DND-41 (cell line): Measurements from ENCODE around the gene VIT.

Experiments used
- ATAC-seq: fragments of 200-7000 bp; cut with Tn5 transposase; 3 replicates; pipeline ENCODE4 v1.9.1; 2021; ENCODE audit warnings: low read depth; ENCODE audit not compliant: insufficient read depth
- DNase-seq: peaks from one replicate; pipeline ENCODE4 v3.0.0-alpha.2; 2020
- H2AFZ ChIP-seq: 2 replicates; pipeline ENCODE4 v1.6.0; 2012; ENCODE audit warnings: low read depth, low read length
- H3K27ac ChIP-seq: 2 replicates; pipeline ENCODE4 v1.5.1; 2012; ENCODE audit warnings: low read length, inconsistent platforms
- H3K27me3 ChIP-seq: fragments of 200-600 bp; sonication (generic); 2 replicates; pipeline ENCODE4 v1.6.0; 2012; ENCODE audit warnings: low read length, mild to moderate bottlenecking, inconsistent platforms; ENCODE audit not compliant: insufficient read depth, poor library complexity
- H3K36me3 ChIP-seq: 2 replicates; pipeline ENCODE4 v1.5.1; 2012; ENCODE audit warnings: low read length, inconsistent platforms; ENCODE audit not compliant: insufficient read depth
- H3K4me1 ChIP-seq: 2 replicates; pipeline ENCODE4 v1.5.1; 2012; ENCODE audit warnings: mild to moderate bottlenecking, low read length; ENCODE audit not compliant: insufficient read depth
- H3K4me2 ChIP-seq: 2 replicates; pipeline ENCODE4 v1.6.0; 2012; ENCODE audit warnings: mild to moderate bottlenecking, moderate library complexity, low read length, inconsistent platforms; ENCODE audit not compliant: insufficient read depth
- H3K4me3 ChIP-seq, 2 experiments: fragments of 200-600 bp in 1 of 2; shearing (Covaris generic) in 1 of 2; 2 replicates each; pipeline ENCODE4 v1.5.1; 2012 to 2016; ENCODE audit warnings: inconsistent platforms in 2 of 2, low read length in 2 of 2, mild to moderate bottlenecking in 2 of 2, low read depth in 1 of 2, moderate library complexity in 1 of 2
- H3K79me2 ChIP-seq: 2 replicates; pipeline ENCODE4 v1.6.0; 2012; ENCODE audit warnings: low read length, inconsistent platforms; ENCODE audit not compliant: insufficient read depth
- H3K9ac ChIP-seq: 2 replicates; pipeline ENCODE4 v1.6.0; 2012; ENCODE audit warnings: low read depth, mild to moderate bottlenecking, inconsistent platforms, low read length, moderate library complexity
- H3K9me3 ChIP-seq: 2 replicates; pipeline ENCODE4 v1.5.1; 2012; ENCODE audit warnings: low read length, moderate library complexity, mild to moderate bottlenecking, inconsistent platforms; ENCODE audit not compliant: insufficient read depth, severe bottlenecking
- H4K20me1 ChIP-seq: 2 replicates; pipeline ENCODE4 v1.6.0; 2012; ENCODE audit warnings: low read length; ENCODE audit not compliant: insufficient read depth
- CTCF ChIP-seq: IDR thresholded peaks from 2 replicates; pipeline ENCODE4 v1.5.1; 2012; ENCODE audit warnings: borderline replicate concordance, low read length, moderate library complexity, mild to moderate bottlenecking; ENCODE audit not compliant: poor library complexity, severe bottlenecking; ENCODE audit errors: extremely low read depth
- EZH2 ChIP-seq: IDR thresholded peaks from 3 replicates; pipeline ENCODE4 v1.6.1; 2012; ENCODE audit warnings: borderline replicate concordance, low read depth, mild to moderate bottlenecking, moderate library complexity, low read length, inconsistent platforms; ENCODE audit not compliant: severe bottlenecking

Gene VIT

GRCh38 chr2:36705326-36706020 is 9.0 kb downstream of the VIT start:
- Histone ChIP-seq H3K4me3 (no peak overlapping the region), H3K4me1 (no peaks in the 10 kb centered on the region), H3K27me3 (no peaks in the 10 kb centered on the region), H4K20me1 (no peaks in the 10 kb centered on the region), H3K36me3 (no peaks in the 10 kb centered on the region), H3K9me3 (no peaks in the 10 kb centered on the region), H3K27ac (no peak overlapping the region), H3K9ac (no peak overlapping the region), H3K4me2 (no peak overlapping the region), H3K79me2 (no peaks in the 10 kb centered on the region), H2AFZ (no peak overlapping the region)
- TF ChIP-seq EZH2 = no peak
- TF ChIP-seq CTCF = no peak
- no peak for ATAC-seq
- no peak for DNase-seq

- no peaks in the 10 kb centered on the region for H3K27me3 ChIP-seq
- ATAC-seq (no peak), DNase-seq (no peak)
- H3K36me3 ChIP-seq = no peaks in the 10 kb centered on the region
- peaks cover 6% of the 10 kb centered on the region for H3K9me3 ChIP-seq
- TF ChIP-seq CTCF = no peak
- no peak for TF ChIP-seq EZH2
- no peak overlapping the region for H3K27ac ChIP-seq
- no peaks in the 10 kb centered on the region for H3K79me2 ChIP-seq
- H3K4me1 ChIP-seq = no peaks in the 10 kb centered on the region
- H4K20me1 ChIP-seq = no peaks in the 10 kb centered on the region
- no peak overlapping the region for H3K9ac ChIP-seq
- H2AFZ ChIP-seq = no peak overlapping the region
- H3K4me3 ChIP-seq = no peak overlapping the region
- H3K4me2 ChIP-seq = no peak overlapping the region
These were observed 9.7 kb downstream of the VIT start for GRCh38 chr2:36706021-36706876.

GRCh38 chr2:36707050-36707449 is 10.5 kb downstream of the VIT start:
- Histone ChIP-seq H3K4me1 (no peaks in the 10 kb centered on the region), H3K9ac (no peak overlapping the region), H2AFZ (no peak overlapping the region), H3K4me3 (no peak overlapping the region), H3K79me2 (no peaks in the 10 kb centered on the region), H3K36me3 (no peaks in the 10 kb centered on the region), H3K27ac (no peak overlapping the region), H3K9me3 (peaks cover 6% of the 10 kb centered on the region), H4K20me1 (no peaks in the 10 kb centered on the region), H3K4me2 (no peak overlapping the region), H3K27me3 (no peaks in the 10 kb centered on the region)
- DNase-seq (no peak), ATAC-seq (no peak)
- TF ChIP-seq EZH2 (no peak), CTCF (no peak)
